Parietal lobe (tissue), 1 donor: Measurements from ENCODE around the gene OVCH2. TPM values are rescaled to one million over a fixed set of nuclear protein-coding genes. Genes with fewer than 3 reads are reported as not detected.

Experiments used
- total RNA-seq: library from RNA; depleted of rRNA; stranded (reverse); fragments of >200 nt; gene quantifications from one replicate; pipeline ENCODE4 v1.2.3, GENCODE V29; 2014

Gene OVCH2, protein sequence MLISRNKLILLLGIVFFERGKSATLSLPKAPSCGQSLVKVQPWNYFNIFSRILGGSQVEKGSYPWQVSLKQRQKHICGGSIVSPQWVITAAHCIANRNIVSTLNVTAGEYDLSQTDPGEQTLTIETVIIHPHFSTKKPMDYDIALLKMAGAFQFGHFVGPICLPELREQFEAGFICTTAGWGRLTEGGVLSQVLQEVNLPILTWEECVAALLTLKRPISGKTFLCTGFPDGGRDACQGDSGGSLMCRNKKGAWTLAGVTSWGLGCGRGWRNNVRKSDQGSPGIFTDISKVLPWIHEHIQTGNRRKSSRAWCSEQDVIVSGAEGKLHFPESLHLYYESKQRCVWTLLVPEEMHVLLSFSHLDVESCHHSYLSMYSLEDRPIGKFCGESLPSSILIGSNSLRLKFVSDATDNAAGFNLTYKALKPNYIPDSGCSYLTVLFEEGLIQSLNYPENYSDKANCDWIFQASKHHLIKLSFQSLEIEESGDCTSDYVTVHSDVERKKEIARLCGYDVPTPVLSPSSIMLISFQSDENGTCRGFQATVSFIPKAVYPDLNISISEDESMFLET
- not detected for total RNA-seq

DNA sequence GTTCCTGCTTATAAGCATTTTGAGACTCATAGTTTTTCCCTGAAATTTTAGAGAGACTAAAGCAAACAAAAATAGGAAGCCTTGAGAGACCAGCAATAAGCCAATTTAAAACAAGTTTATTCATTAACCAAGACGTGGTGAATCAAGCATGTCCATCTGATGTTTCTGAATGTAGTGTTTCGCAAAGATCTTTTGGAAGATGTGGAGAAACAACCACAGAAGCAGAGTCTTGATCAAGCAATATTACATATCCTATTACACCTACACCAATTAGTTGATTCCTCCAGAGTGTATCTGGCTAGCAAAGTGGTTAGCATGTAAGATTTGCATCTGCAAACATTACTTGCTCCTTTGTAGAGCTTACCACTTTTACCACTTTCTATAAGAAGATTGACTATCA is at the start of gene OVCH2:
Gene OVCH2 (minus strand): TSS at position 101 of the 400 bp plus-strand sequence. CDS start 83 bp downstream, at position 18.

DNA sequence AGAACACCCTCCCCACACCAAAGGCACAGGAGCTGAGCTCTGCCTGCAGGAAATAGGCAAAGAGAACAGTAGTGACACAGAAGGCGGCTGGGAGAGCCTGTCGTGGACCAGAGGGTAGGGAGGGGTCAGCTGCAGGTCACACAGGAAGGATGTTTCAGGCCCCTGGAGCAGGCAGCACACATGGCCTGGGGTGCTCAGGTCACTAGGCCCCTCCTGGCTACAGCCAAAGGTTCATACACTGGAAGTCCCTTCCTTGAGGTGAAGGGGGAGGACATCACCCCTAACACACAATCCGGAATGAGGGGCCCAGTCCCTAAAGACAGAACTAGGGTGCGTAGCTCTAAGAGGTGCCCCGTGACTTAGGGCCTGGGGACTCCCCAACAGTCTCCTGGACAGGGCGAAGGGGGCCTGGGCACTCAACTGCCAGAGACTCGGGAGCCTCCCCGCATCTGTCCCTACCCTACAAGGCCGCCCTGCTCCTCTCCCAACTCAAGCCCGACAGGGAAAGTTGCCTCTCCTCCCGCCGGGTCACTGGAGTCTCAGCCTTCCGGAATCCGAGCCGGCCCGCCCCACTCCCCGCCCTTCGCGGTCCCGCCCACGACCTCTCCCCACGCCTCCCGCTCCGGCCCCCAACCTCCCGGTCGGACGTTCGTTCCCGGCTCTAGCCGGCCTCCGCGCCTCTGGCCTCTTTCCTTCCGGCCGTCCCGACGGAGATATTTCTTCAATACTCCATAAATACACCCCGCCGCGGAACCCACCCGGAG is 33.1 kb downstream of the OVCH2 start, which contains the start of gene CYB5R2:
Gene CYB5R2 (minus strand): TSS at position 541 of the 764 bp plus-strand sequence. CDS start 675 bp downstream, outside the sequence.

Other genes starting within 250 kb of the OVCH2 start
- gene OLFML1, start 221.0 kb downstream of the OVCH2 start, total RNA-seq: 0.94 TPM
- gene PPFIBP2, start 192.5 kb downstream of the OVCH2 start, total RNA-seq: 15.0 TPM
- 1.6 TPM for gene CYB5R2, start 33.0 kb downstream of the OVCH2 start, total RNA-seq
- gene OR5P2, start 90.5 kb upstream of the OVCH2 start, total RNA-seq: not detected
- gene OR5P3, start 124.4 kb upstream of the OVCH2 start, total RNA-seq: not detected
- gene OR10A6, start 224.8 kb upstream of the OVCH2 start, total RNA-seq: not detected
- not detected for gene OR10A3, start 235.2 kb upstream of the OVCH2 start, total RNA-seq